GM21390 (cell line): Measurements from ENCODE around the gene PKHD1.
"Not testable (repeated sequence)": the region's sequence is repeated elsewhere in the genome, so short reads cannot be mapped to it uniquely, and the experiment has no call there.

ENCODE experiments used
- ATAC-seq: cut with Tn5 transposase; IDR thresholded peaks from one replicate; pipeline ENCODE4 v1.9.1; 2021; ENCODE audit not compliant: unreplicated experiment

The PKHD1 gene

DNA sequence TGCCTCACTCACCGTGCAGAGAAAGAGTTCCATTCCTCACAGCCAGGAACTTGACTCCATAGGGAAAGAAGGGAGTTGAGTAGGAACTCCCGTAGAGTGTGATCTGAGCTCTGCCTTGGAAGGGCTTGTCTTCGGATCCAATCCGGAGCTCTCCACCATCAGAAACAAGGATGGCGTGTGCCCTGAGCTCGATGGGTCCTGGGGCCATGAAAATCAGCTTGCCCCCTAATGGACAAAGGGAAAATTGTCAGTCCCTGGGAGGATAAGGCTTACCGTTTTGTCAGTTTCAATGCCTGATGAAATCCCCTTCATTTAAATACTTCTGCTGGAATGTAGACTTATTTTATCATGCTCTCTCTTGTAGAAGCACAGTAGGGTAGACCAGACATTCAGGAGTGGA is 153.3 kb downstream of the PKHD1 start:
- ATAC-seq, result no peak

DNA sequence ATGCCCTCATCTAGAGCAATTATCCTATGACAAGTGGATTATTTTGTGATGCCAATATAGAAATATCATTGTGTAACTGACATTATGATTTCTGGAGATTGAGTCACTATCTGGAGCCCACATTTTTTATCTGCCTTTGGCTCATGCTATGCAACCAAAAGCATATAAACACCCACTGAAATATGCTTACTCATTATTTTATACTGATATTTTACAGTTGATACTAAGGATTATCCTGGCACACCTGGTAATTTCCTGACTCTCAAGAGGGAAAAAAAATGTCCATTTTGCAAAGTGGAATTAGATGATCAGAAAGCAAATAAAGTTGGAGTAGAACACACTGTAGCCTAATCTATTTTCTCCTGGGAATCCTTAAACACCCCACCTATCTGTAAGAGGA is 154.5 kb downstream of the PKHD1 start:
- no peak for ATAC-seq

DNA sequence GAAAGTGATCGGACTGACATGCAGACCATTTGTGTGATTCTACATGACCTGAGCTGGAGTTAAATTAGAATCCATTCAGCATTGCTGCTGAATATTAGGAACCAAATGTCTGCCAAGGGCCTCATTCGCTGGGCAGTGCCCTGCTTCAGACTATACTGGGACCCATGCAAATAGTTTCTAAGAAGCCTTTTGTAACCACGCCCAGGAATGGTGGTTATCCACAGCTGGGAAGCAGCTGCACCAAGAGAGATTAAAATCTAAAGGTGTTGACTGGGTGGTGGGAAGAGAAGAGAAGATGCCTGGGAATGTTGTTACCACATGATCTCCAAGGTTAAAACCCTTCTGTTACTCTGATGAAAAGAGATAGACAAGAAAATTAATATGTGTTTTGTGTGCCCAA is 156.8 kb downstream of the PKHD1 start:
- no peak for ATAC-seq

DNA sequence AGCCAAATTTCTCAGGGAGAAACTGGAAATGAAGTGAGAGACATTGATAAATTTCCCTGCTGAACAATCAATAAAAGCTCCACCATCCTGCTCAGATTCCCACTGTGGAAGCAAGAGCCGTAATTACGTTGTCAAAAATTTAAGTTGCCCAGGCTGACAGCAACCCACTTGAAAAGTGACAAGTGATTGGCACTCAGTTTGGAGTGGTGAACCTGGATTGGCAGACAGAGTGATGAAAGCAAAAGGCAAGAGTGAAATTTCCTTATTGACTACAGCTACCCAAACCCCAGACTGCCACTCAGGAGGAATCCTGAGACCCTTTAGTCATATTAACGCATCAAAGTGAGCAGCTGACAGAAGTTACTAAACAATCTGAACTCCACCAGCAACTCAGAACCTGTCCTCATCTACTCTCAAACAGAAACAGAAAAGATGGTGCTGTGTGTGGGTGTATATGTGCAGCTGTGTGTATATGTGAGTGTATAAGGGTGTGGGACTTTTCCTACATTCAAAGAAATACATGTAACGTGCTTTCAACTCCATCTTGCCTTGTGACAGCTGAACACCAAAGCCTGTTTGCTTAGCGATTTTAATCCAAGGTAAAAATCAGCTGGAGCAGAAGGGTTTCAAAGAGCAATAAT is 157.4 kb downstream of the PKHD1 start:
- no peak for ATAC-seq

DNA sequence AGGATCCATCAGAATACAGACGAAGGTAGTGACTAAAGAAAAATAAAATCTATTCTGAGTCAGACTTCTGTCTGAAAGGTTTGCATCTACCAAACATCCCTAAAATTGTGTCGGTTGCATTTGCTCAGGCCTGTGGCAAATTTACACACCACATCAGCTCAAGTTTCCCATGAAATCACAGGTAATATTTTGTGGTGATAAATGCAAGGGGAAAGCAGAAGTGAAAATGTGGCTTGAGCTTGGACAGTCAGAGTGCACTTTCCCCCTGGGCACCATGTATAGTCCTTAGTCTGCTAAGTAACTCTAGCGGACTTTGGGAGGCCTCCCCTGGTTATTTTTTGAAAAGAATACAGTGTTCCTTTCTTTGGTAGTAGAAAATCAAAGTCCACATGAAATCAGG is 159.1 kb downstream of the PKHD1 start:
- ATAC-seq, result peak; percentile 60

DNA sequence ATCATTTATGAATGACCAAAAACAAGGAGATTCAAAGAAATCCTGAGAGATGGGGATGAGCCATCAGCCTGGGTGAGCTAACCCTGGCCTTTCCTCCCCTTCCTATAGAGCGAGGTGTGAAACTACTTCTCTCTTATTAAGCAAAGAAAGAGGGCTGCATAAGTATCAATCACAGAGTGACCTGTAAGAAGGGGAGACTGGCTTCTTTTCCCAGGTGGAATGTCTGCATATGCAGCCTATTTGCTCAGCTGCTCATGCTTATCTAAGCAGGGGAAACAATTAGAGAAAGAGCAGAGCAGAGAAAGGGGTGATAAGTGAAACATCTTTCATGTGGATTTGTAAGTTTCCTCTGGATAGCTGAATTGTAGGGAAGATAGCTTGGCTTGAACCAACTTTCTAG is 160.0 kb downstream of the PKHD1 start:
- ATAC-seq, result no peak

DNA sequence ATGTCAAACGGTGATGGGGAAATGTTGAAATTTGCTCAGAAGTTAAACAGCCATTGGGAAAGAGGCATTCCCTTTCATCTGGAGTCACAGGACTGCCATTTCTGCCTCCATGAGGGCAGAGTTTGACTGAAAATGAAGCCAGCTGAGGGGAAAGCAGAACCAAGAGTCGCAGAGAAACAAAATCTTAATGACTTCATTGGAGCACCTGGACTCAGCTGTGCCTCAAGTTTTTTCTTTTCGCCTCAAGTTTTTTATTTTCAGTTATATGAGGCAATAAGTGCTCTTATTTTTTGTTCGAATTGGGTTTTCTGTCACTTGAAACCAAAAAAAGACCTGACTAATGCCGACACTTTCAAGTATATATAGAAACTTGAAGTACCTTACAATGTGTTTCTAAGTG is 161.3 kb downstream of the PKHD1 start:
- no peak for ATAC-seq

DNA sequence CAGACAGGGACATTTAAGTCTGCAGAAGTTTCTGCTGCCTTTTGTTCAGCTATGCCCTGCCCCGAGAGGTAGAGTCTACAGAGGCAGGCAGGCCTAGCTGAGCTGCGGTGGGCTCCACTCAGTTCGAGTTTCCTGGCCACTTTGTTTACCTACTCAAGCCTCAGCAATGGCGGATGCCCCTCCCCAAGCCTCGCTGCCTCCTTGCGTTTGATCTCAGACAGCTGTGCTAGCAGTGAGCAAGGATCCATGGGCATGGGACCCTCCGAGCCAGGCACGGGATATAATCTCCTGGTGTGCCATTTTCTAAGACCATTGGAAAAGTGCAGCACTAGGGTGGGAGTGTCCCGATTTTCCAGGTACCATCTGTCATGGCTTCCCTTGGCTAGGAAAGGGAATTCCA is 164.9 kb downstream of the PKHD1 start:
- not testable (repeated sequence) for ATAC-seq

DNA sequence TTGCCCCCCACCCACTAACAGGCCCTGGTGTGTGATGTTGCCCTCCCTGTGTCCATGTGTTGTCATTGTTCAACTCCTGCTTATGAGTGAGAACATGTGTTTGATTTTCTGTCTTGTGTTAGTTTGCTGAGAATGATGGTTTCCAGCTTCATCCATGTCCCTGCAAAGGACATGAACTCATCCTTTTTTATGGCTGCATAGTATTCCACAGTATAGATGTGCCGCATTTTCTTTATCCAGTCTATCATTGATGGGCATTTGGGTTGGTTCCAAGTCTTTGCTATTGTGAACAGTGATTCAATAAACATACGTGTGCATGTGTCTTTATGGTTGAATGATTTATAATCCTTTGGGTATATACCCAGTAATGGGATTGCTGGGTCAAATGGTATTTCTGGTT is 169.1 kb downstream of the PKHD1 start:
- not testable (repeated sequence) for ATAC-seq

DNA sequence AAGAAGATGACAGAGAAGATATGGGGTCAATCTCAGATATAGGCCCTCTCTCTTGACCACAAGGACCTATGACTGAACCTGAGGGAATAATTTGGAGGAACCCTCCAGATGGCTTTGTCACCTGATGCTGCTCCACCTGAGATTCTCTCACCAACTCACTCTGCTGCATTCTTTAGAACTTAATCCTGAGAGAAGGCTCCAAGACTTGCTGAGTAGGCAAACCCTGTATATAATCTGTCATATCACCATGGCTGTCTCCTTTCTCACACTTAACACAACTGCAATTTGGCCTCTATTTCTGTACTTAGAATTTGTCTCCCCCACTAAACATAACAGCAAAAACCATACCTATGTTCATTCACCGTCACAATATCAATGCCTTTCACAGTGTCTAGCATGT is 172.3 kb downstream of the PKHD1 start:
- no peak for ATAC-seq

DNA sequence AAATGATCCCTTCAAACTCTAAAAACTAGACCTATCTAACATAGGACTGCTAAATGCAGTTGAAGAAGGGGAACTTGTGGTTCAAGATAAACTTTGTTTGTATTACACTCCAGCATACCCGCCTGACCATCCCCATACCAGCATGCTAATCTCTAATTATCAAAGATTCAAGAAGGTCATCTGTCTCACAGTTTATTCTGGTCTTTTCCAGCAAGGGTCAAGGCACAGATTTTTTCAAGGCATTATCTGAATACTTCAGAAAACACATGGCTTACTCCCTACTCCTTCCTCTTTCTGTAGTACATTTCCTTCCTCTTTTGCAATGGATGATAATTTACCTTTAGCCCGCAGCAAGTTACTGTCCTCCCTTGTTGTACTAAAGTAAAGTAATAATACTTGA is 174.1 kb downstream of the PKHD1 start:
- no peak for ATAC-seq

DNA sequence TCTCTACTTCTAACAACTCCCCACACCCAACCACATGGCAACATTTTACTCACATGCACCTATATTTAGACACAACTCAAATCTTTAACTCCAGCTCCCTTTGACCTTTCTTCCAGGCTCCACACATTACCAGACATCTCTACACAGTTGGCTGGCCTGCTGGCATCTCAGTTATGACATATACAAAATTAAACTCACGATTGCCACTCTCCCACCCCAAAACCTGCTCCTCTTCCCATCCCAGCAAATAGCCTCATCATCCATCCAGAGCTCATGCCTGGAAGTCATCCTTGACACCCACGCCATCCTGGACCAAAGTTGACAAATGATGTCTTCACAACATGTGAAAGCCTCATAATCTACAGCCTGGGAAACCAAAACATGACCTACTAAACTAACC is 176.6 kb downstream of the PKHD1 start:
- no peak for ATAC-seq

DNA sequence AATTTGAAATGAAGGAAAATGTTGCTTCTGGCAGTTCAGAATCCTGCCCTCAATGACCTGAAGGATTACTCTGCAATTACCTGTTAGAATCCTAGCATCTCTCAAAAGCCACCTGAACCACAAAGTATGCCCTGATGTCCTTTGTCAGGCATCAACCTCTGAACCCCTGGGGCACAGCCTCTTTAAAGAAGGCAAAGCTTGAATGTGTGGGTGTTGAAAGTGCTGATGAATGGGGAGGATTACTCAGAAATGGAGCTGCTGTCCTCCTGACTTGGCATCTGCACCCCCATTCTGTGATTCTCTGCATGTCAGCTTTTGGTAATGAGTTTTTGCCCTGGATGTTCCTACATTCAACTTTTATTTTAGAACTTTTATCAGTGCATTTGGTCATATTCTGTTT is 179.2 kb downstream of the PKHD1 start:
- ATAC-seq, result no peak

DNA sequence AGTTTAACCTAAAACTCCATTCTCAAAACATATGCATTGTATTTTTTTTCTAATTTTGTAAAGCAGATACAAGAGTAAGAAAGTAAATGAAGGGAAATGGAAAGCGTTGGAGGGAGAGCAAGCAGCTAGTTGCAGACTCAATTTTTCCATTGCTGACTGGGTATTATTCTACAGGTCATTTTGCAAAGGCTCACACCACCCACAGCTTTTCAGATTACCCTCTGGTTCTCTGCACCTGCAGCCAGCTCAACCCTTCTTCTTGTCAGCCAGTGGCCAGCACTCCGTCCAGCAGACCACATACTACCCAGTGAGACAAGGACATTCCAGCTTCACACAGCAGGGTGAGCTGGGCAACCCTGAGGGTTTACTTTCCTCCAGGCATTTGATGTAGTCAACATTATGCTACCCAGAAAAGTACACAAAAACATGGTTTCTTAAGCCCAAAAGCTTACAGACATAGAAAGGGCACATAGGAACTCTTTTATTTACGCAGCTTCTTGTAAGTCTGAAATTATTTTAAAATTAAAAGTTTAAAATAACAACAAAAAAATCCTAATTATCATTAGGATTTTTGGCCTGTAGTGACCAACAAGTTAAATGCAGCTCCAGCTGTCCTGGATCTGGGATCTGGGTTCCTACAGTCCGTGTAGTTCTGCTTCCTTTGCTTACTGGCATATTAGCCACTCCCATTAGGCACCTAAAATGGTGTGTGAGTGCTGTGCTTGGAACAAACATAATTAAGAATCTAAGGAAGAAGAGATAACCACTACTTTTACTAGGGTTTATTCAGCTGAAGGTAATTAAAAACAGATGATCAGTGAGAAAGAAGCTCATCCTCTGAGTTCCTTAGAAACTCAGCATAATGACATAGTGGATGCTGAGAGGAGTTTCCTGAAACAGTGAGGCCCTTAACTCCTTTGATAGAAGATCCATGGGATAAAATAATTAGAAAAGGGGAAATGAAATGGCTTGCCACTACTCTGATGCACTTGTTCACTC is 185.3 kb downstream of the PKHD1 start:
- no peak for ATAC-seq

DNA sequence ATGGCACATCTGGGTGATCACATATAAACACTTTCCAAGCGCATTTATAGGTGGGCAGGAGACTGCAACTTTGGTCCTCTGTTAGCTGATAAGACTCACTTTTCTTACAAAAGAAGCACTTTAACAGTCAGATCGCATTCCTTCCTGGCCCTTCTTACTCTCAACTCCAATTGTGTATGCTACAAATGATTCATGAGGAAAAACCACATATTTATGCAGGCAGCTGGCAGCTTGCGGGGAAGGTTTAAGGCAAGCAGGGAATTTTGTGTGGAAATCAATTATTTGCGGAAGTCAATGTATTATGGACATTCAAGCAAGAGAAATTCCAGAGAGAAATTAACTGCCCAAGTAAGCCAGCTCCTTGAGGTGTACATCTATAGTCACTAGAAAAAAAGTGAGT is 194.0 kb downstream of the PKHD1 start:
- ATAC-seq, result no peak

DNA sequence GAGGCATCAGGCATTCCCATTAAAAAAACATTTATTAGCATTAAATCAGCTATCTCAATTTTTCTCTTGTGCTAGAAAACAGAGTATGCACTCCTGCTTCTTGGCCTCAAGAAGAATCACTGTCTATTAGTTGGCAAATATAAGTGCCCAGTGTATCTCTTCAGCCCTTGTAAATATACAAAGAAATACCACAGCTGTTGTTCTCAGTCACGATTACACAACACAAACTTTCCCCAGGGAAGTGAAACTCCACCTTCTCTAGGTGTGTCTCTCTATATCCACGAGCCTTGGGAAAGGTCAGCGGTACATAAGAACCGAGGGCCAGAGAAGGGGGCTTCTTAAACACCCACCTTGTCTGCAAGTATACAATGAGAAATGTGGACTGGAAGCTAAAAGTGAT is 194.7 kb downstream of the PKHD1 start:
- no peak for ATAC-seq

DNA sequence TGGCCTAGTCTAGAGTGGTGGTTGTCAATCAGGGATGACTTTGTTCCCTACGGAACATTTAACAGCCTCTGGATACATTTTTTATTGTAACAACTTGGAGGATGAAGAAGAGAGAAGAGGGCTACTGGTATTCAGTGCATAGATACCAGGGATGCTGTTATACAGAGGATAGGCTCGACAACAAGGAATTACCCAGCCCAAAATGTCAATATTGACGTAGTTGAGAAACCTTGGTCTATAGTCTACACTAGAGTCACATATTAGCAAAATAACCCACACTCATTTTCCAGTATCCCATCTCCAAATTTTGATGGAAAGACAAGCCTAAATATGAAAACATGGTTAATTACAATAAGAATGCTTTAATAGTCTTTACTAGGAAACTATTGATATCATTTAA is 195.1 kb downstream of the PKHD1 start:
- no peak for ATAC-seq

DNA sequence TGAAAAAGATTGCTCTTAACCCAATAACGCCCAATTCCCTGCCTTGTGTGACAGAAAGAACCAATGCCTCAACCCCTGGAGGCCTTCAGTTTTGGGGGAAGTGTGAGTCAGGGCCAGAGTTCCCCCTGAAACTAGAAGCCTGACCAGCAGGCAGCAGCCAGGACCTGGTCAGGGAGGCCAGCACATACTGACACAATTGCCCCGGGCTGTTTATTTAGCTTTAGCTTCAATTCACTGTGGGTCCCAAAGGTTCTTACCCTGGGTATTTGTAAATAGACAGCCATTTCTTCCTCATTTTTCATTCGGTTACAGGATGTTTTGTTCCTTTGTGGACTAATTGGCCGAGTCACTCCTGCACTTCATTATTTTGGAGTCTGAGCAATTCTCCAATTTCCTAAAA is 195.6 kb downstream of the PKHD1 start:
- ATAC-seq, result no peak

DNA sequence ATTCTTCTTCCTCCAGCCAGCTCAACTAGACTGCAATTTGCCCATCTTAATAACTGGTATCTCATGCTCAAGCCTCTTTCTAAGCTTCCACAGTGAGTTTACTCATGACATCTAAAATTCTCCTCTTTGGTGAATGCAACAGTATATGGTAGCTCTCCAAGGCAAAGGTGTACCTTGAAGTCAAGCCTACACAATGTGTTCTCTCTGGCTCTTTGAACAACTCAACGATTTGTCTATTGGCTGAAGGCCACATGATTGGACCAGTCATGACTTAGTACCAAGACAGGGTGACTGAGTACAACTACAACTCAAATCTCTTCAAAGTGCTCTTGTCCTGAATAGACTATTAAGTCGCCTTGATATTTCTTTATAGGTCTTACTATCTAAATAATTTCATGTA is 199.6 kb downstream of the PKHD1 start:
- no peak for ATAC-seq

DNA sequence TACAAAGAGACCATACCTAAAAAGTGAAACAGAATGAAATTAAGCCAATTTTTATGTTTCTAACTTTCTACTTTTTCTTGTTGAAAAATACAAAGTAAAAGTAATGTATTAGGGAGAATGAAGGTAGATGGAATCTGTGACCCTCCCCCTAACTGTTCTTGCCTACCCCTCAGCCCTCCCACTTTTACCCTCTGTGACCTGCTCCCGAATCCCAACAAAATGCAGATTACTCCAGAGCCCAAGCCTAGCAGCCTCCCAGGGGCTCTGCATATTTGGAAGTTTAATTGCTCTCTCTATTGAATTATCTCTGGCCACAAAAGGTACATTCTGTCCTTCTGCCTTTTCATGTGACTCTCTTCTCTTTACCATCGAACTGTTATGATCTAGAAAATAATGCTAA is 201.5 kb downstream of the PKHD1 start:
- ATAC-seq, result no peak

DNA sequence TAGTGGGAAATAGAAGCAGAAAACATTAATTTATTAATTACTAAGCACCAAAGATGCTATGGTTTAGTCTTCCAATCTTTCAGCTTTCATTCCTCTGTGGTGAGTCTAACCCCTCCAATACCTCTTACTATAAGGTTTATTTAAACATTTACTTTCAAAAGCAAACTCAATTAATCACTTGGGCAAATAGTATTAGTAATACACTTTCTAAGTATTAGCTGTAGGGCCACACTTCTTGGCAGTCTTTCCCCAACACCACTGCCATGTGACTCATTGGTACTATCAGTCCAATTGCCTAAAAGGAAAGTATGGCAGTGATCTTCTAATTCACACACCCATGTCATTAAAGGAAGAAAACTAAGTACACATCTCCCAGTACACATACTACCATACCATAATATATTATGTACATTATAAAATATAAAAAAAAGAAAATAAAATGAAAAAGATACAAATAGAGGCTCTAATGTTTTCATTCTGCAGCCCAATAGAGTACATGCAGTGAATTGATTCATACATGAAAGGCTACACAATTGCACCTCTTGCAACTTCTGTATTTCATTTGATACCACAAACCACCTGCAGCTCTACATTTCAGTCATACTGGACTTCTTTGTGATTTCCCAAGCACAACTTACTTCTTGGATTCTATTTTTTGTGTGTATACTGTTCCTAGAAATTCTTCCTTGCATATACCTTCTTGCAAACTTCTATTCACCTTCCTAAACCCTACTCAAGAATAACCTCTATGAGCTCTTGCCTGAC is 218.6 kb downstream of the PKHD1 start:
- no peak for ATAC-seq

DNA sequence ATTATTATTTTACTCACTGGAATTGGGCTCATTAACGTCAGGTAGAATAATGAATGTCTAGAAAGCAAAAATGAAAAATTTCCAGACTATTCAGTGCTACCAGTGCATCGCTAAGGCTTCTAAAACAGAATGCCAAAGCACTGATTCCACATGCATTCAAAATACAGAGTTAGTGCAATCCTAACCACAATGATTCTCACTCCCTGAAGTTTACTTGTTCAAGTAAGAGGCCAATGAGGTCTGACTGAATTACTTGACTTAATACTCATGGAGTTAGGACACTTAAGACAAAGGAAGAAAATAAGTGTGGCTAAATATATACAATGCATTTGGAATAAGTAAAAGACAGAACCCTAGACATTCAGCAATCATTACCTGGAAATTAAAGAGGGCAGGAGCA is 220.5 kb downstream of the PKHD1 start:
- ATAC-seq, result no peak
